ENCODE data around the gene IRF3. TPM values are rescaled to one million over a fixed set of nuclear protein-coding genes. Genes with fewer than 3 reads are reported as not detected.

Gene IRF3
- total and polyA plus RNA-seq, 12 donors: 23.2 to 328 (median 64.4) TPM

GRCh38 chr19:49684251-49684982 lies 18.8 kb upstream of the IRF3 start:
- H3K4me3 ChIP-seq: no peak overlapping the region
- no peaks in the 10 kb centered on the region for H3K9me3 ChIP-seq (replicated peaks in 1 of 3)
- H3K27ac ChIP-seq: no peak overlapping the region
- no peaks in the 10 kb centered on the region for H3K27me3 ChIP-seq
- TF ChIP-seq POLR2A (IDR thresholded peaks at IDR 0.05) (no peak), CTCF (IDR thresholded peaks at IDR 0.05) (peak in 4 of 6 experiments; percentile 17 to 38 (median 28))
- H3K4me1 ChIP-seq (replicated peaks in 1 of 2): peaks cover 22 to 31% of the 10 kb centered on the region in 2 donors
- H3K36me3 ChIP-seq (replicated peaks in 1 of 2): peaks cover 0 to 58% of the 10 kb centered on the region in 2 donors
- intact Hi-C loops (cut with DNase I): no loop called here
- peak in 3 of 7 donors; percentile 22 to 37 (median 29) for DNase-seq
- 74 to 89% (median 80%) methylated on average over 16 to 35 of the region's 35 CpGs for WGBS, 4 donors

GRCh38 chr19:49683814-49684250 lies 18.2 kb upstream of the IRF3 start:
- peak in 3 of 7 donors; percentile 27 to 54 (median 28) for DNase-seq
- peaks cover 0 to 58% of the 10 kb centered on the region in 2 donors for H3K36me3 ChIP-seq (replicated peaks in 1 of 2)
- WGBS, 4 donors: 87 to 93% (median 91%) methylated on average over 18 of the region's 18 CpGs
- peaks cover 22 to 35% of the 10 kb centered on the region in 2 donors for H3K4me1 ChIP-seq (replicated peaks in 1 of 2)
- intact Hi-C loops (cut with DNase I): no loop called here
- no peaks in the 10 kb centered on the region for H3K9me3 ChIP-seq (replicated peaks in 1 of 3)
- no peak overlapping the region for H3K27ac ChIP-seq
- no peak for TF ChIP-seq POLR2A (IDR thresholded peaks at IDR 0.05)
- no peak for TF ChIP-seq CTCF (IDR thresholded peaks at IDR 0.05)
- no peaks in the 10 kb centered on the region for H3K27me3 ChIP-seq
- H3K4me3 ChIP-seq: no peak overlapping the region

- no peak overlapping the region for H3K4me3 ChIP-seq
- peaks cover 28 to 46% of the 10 kb centered on the region in 2 donors for H3K4me1 ChIP-seq (replicated peaks in 1 of 2)
- H3K9me3 ChIP-seq (replicated peaks in 1 of 3): no peaks in the 10 kb centered on the region
- peak overlapping the region in 3 of 5 donors; percentile 42 to 50 (median 48) for H3K27ac ChIP-seq
- no peaks in the 10 kb centered on the region for H3K27me3 ChIP-seq
- 59 to 74% (median 61%) methylated on average over 8 of the region's 8 CpGs for WGBS, 4 donors
- TF ChIP-seq CTCF (IDR thresholded peaks at IDR 0.05) (no peak), POLR2A (IDR thresholded peaks at IDR 0.05) (no peak)
- intact Hi-C loops (cut with DNase I): no loop called here
- H3K36me3 ChIP-seq (replicated peaks in 1 of 2): peaks cover 0 to 58% of the 10 kb centered on the region in 2 donors
- peak in 6 of 7 donors; percentile 29 to 70 (median 64) for DNase-seq
These were observed 16.6 kb upstream of the IRF3 start for GRCh38 chr19:49682274-49682673.

- DNase-seq: peak in 6 of 7 donors; percentile 43 to 60 (median 56)
- Histone ChIP-seq H3K9me3 (replicated peaks in 1 of 3) (no peaks in the 10 kb centered on the region), H3K27me3 (no peaks in the 10 kb centered on the region), H3K27ac (peak overlapping the region in 3 of 5 donors; percentile 42 to 50 (median 48)), H3K4me3 (no peak overlapping the region), H3K36me3 (replicated peaks in 1 of 2) (peaks cover 0 to 58% of the 10 kb centered on the region in 2 donors), H3K4me1 (replicated peaks in 1 of 2) (peaks cover 28 to 46% of the 10 kb centered on the region in 2 donors)
- TF ChIP-seq CTCF (IDR thresholded peaks at IDR 0.05) (no peak), POLR2A (IDR thresholded peaks at IDR 0.05) (no peak)
- 45 to 68% (median 51%) methylated on average over 12 to 19 of the region's 19 CpGs for WGBS, 4 donors
- intact Hi-C loops (cut with DNase I): no loop called here
These were observed 16.2 kb upstream of the IRF3 start for GRCh38 chr19:49681830-49682229.
